Measurements from ENCODE around the gene PLXNA4. TPM values are rescaled to one million over a fixed set of nuclear protein-coding genes. Genes with fewer than 3 reads are reported as not detected.

The PLXNA4 gene
- total and polyA plus RNA-seq, 7 experiments from 2014 or later: 0.05 to 31.6 (median 1.1) TPM

GRCh38 chr7:132554446-132554845, 21.8 kb downstream of the PLXNA4 start:
- intact Hi-C loops (cut with micrococcal nuclease): no loop called here
- DNase-seq (no peak), ATAC-seq (no peak)
- no peaks in the 10 kb centered on the region for H3K36me3 ChIP-seq (ENCODE audit: control insufficient read depth in 2 of 3, insufficient read depth in 3 of 3, low read length in 3 of 3)
- H3K27ac ChIP-seq (ENCODE audit: low read depth, low read length): no peak overlapping the region
- H3K4me3 ChIP-seq (ENCODE audit: low read length): no peak overlapping the region
- H3K27ac Mint-ChIP-seq: peak overlapping the region in 1 of 9 donors; percentile 33
- no peaks in the 10 kb centered on the region for H3K4me1 ChIP-seq (ENCODE audit: control insufficient read depth in 2 of 2, insufficient read depth in 2 of 2, low read length in 2 of 2)
- H3K4me1 Mint-ChIP-seq: peaks cover 0 to 32% (median 4%) of the 10 kb centered on the region in 7 donors
- ChIA-PET CTCF (no interaction called here), POLR2A (no interaction called here)
- no peaks in the 10 kb centered on the region for H3K27me3 ChIP-seq (ENCODE audit: control insufficient read depth in 2 of 2, insufficient read depth in 2 of 2, low read length in 2 of 2)
- no peak overlapping the region for H3K4me3 Mint-ChIP-seq
- peaks cover 6 to 44% (median 17%) of the 10 kb centered on the region in 11 donors for H3K9me3 Mint-ChIP-seq
- H3K36me3 Mint-ChIP-seq: peaks cover 9 to 59% (median 11%) of the 10 kb centered on the region in 5 donors
- peaks cover 0 to 13% (median 0%) of the 10 kb centered on the region in 3 experiments for H3K9me3 ChIP-seq (ENCODE audit: control insufficient read depth in 2 of 3, low read length in 3 of 3)
- peaks cover 0 to 28% (median 14%) of the 10 kb centered on the region in 5 donors for H3K27me3 Mint-ChIP-seq

GRCh38 chr7:132553031-132553430, 23.2 kb downstream of the PLXNA4 start:
- Histone ChIP-seq H3K4me1 (ENCODE audit: control insufficient read depth in 2 of 2, insufficient read depth in 2 of 2, low read length in 2 of 2) (no peaks in the 10 kb centered on the region), H3K27me3 (ENCODE audit: control insufficient read depth in 2 of 2, insufficient read depth in 2 of 2, low read length in 2 of 2) (no peaks in the 10 kb centered on the region), H3K4me3 (ENCODE audit: low read length) (no peak overlapping the region), H3K27ac (ENCODE audit: low read depth, low read length) (no peak overlapping the region), H3K36me3 (ENCODE audit: control insufficient read depth in 2 of 3, insufficient read depth in 3 of 3, low read length in 3 of 3) (no peaks in the 10 kb centered on the region), H3K9me3 (ENCODE audit: control insufficient read depth in 2 of 3, low read length in 3 of 3) (peaks cover 0 to 13% (median 0%) of the 10 kb centered on the region in 3 experiments)
- DNase-seq (no peak), ATAC-seq (no peak)
- POLR2A ChIA-PET: no interaction called here
- intact Hi-C loops (cut with micrococcal nuclease): no loop called here
- peaks cover 0 to 25% (median 16%) of the 10 kb centered on the region in 5 donors for H3K27me3 Mint-ChIP-seq
- H3K9me3 Mint-ChIP-seq: peaks cover 6 to 44% (median 17%) of the 10 kb centered on the region in 11 donors
- CTCF ChIA-PET: no interaction called here
- peaks cover 9 to 66% (median 11%) of the 10 kb centered on the region in 5 donors for H3K36me3 Mint-ChIP-seq
- H3K4me1 Mint-ChIP-seq: peaks cover 0 to 22% (median 4%) of the 10 kb centered on the region in 7 donors
- no peak overlapping the region for H3K27ac Mint-ChIP-seq
- H3K4me3 Mint-ChIP-seq: no peak overlapping the region

- Histone ChIP-seq H3K27me3 (ENCODE audit: control insufficient read depth in 2 of 2, insufficient read depth in 2 of 2, low read length in 2 of 2) (no peaks in the 10 kb centered on the region), H3K9me3 (ENCODE audit: control insufficient read depth in 2 of 3, low read length in 3 of 3) (peaks cover 0 to 13% (median 0%) of the 10 kb centered on the region in 3 experiments), H3K36me3 (ENCODE audit: control insufficient read depth in 2 of 3, insufficient read depth in 3 of 3, low read length in 3 of 3) (no peaks in the 10 kb centered on the region), H3K27ac (ENCODE audit: low read depth, low read length) (no peak overlapping the region), H3K4me1 (ENCODE audit: control insufficient read depth in 2 of 2, insufficient read depth in 2 of 2, low read length in 2 of 2) (no peaks in the 10 kb centered on the region), H3K4me3 (ENCODE audit: low read length) (no peak overlapping the region)
- Mint-ChIP-seq H3K4me1 (peaks cover 0 to 18% (median 0%) of the 10 kb centered on the region in 7 donors), H3K27ac (no peak overlapping the region), H3K4me3 (no peak overlapping the region), H3K27me3 (peaks cover 0 to 26% (median 16%) of the 10 kb centered on the region in 5 donors), H3K36me3 (peaks cover 9 to 60% (median 11%) of the 10 kb centered on the region in 5 donors), H3K9me3 (peaks cover 6 to 44% (median 17%) of the 10 kb centered on the region in 11 donors)
- CTCF ChIA-PET: no interaction called here
- ATAC-seq (no peak), DNase-seq (no peak)
- intact Hi-C loops (cut with micrococcal nuclease): no loop called here
- POLR2A ChIA-PET: no interaction called here
Observed at GRCh38 chr7:132551886-132552285, 24.4 kb downstream of the PLXNA4 start.

GRCh38 chr7:132551439-132551838, 24.8 kb downstream of the PLXNA4 start:
- Histone ChIP-seq H3K36me3 (ENCODE audit: control insufficient read depth in 2 of 3, insufficient read depth in 3 of 3, low read length in 3 of 3) (no peaks in the 10 kb centered on the region), H3K4me1 (ENCODE audit: control insufficient read depth in 2 of 2, insufficient read depth in 2 of 2, low read length in 2 of 2) (no peaks in the 10 kb centered on the region), H3K27ac (ENCODE audit: low read depth, low read length) (no peak overlapping the region), H3K4me3 (ENCODE audit: low read length) (no peak overlapping the region), H3K27me3 (ENCODE audit: control insufficient read depth in 2 of 2, insufficient read depth in 2 of 2, low read length in 2 of 2) (no peaks in the 10 kb centered on the region), H3K9me3 (ENCODE audit: control insufficient read depth in 2 of 3, low read length in 3 of 3) (peaks cover 0 to 13% (median 0%) of the 10 kb centered on the region in 3 experiments)
- CTCF ChIA-PET: no interaction called here
- DNase-seq: no peak
- ATAC-seq: no peak
- Mint-ChIP-seq H3K9me3 (peaks cover 6 to 44% (median 17%) of the 10 kb centered on the region in 11 donors), H3K4me1 (peaks cover 0 to 17% (median 0%) of the 10 kb centered on the region in 7 donors), H3K4me3 (no peak overlapping the region), H3K27ac (peak overlapping the region in 1 of 9 donors; percentile 39), H3K27me3 (peaks cover 0 to 26% (median 16%) of the 10 kb centered on the region in 5 donors), H3K36me3 (peaks cover 9 to 56% (median 11%) of the 10 kb centered on the region in 5 donors)
- intact Hi-C loops (cut with micrococcal nuclease): no loop called here
- POLR2A ChIA-PET: no interaction called here

GRCh38 chr7:132548489-132549078, 27.7 kb downstream of the PLXNA4 start:
- intact Hi-C loops (cut with micrococcal nuclease): no loop called here

GRCh38 chr7:132547821-132548220, 28.4 kb downstream of the PLXNA4 start:
- CTCF ChIA-PET: no interaction called here

More at GRCh38 chr7:132548489-132549078, 27.7 kb downstream of the PLXNA4 start:
- ChIA-PET CTCF (no interaction called here), POLR2A (no interaction called here)
- H3K36me3 ChIP-seq (ENCODE audit: control insufficient read depth in 2 of 3, insufficient read depth in 3 of 3, low read length in 3 of 3): no peaks in the 10 kb centered on the region
- Mint-ChIP-seq H3K27me3 (peaks cover 0 to 26% (median 16%) of the 10 kb centered on the region in 5 donors), H3K36me3 (peaks cover 11 to 56% (median 14%) of the 10 kb centered on the region in 5 donors), H3K4me1 (peaks cover 0 to 22% (median 0%) of the 10 kb centered on the region in 7 donors), H3K27ac (no peak overlapping the region), H3K9me3 (peaks cover 11 to 44% (median 19%) of the 10 kb centered on the region in 11 donors), H3K4me3 (no peak overlapping the region)
- H3K4me3 ChIP-seq (ENCODE audit: low read length): no peak overlapping the region
- ATAC-seq (no peak), DNase-seq (no peak)
- H3K27me3 ChIP-seq (ENCODE audit: control insufficient read depth in 2 of 2, insufficient read depth in 2 of 2, low read length in 2 of 2): no peaks in the 10 kb centered on the region
- peaks cover 0 to 13% (median 0%) of the 10 kb centered on the region in 3 experiments for H3K9me3 ChIP-seq (ENCODE audit: control insufficient read depth in 2 of 3, low read length in 3 of 3)
- H3K27ac ChIP-seq (ENCODE audit: low read depth, low read length): no peak overlapping the region
- no peaks in the 10 kb centered on the region for H3K4me1 ChIP-seq (ENCODE audit: control insufficient read depth in 2 of 2, insufficient read depth in 2 of 2, low read length in 2 of 2)

More at GRCh38 chr7:132547821-132548220, 28.4 kb downstream of the PLXNA4 start:
- ATAC-seq: no peak
- peaks cover 0 to 13% (median 0%) of the 10 kb centered on the region in 3 experiments for H3K9me3 ChIP-seq (ENCODE audit: control insufficient read depth in 2 of 3, low read length in 3 of 3)
- Mint-ChIP-seq H3K9me3 (peaks cover 15 to 44% (median 20%) of the 10 kb centered on the region in 11 donors), H3K36me3 (peaks cover 11 to 56% (median 17%) of the 10 kb centered on the region in 5 donors), H3K4me3 (no peak overlapping the region), H3K4me1 (peaks cover 0 to 22% (median 0%) of the 10 kb centered on the region in 7 donors), H3K27ac (no peak overlapping the region), H3K27me3 (peaks cover 0 to 26% (median 16%) of the 10 kb centered on the region in 5 donors)
- H3K4me3 ChIP-seq (ENCODE audit: low read length): no peak overlapping the region
- no peak for DNase-seq
- no peak overlapping the region for H3K27ac ChIP-seq (ENCODE audit: low read depth, low read length)
- intact Hi-C loops (cut with micrococcal nuclease): no loop called here
- no peaks in the 10 kb centered on the region for H3K27me3 ChIP-seq (ENCODE audit: control insufficient read depth in 2 of 2, insufficient read depth in 2 of 2, low read length in 2 of 2)
- POLR2A ChIA-PET: interaction anchor here (0.6 kb wide), 1 partner anchor 182 kb away, joined by 3 read pairs; no protein-coding TSS in a partner anchor
- no peaks in the 10 kb centered on the region for H3K4me1 ChIP-seq (ENCODE audit: control insufficient read depth in 2 of 2, insufficient read depth in 2 of 2, low read length in 2 of 2)
- no peaks in the 10 kb centered on the region for H3K36me3 ChIP-seq (ENCODE audit: control insufficient read depth in 2 of 3, insufficient read depth in 3 of 3, low read length in 3 of 3)

Measured in naive thymus-derived CD4-positive, alpha-beta T cell (primary cell).